GM12892 (cell line): ENCODE data around the gene FBXO10.
A peak's percentile ranks its signal among the peaks of the same experiment; 100 is the strongest.

Source experiments
- POLR2A ChIP-seq: IDR thresholded peaks from 2 replicates; pipeline ENCODE4 v1.6.1; 2011; ENCODE audit warnings: low read depth, low read length, control low read depth
- POLR2AphosphoS5 ChIP-seq: IDR thresholded peaks from 2 replicates; pipeline ENCODE4 v1.6.1; 2011; ENCODE audit warnings: low read depth, low read length, control low read depth

- TF ChIP-seq POLR2A (peak; percentile 72), POLR2AphosphoS5 (no peak; the same call in 1 of the 2 replicates)
These were observed 110.7 kb downstream of the FBXO10 start, which contains the start of gene ZBTB5 for GRCh38 chr9:37465249-37466036.
